ENCODE results near the gene EFR3B.

The EFR3B gene

DNA sequence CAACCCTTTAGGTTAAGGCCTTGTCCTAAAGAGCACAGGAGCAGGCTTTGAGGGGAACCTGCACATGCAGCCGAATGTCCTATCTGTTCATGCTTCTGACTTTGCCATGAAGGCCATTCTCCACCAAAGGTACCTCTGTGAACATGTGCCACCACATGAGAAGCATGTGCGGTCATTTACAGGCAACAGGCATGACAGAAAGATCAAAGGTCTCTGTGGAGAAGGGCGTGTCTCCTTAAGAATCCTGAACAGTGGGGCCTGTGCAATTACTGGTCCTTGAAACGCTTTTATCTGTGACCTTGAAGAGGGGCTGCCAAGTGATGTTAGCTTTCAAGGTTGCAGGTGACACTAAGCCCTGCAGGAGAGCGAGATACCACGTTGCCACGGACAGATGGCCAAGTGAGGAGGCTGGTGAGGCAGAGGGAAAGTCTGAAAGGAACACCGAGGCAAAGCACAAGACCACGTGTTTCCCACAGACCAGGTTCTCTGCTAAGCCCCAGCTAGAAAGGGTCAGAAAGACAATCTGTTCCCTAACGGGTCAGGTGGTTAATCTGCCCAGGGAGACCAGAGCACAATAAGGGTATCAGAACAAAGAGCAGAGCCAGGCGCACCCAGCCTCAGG, 146.0 kb downstream of the EFR3B start:
- no peak for DNase-seq (ENCODE audit: low spot score)

DNA sequence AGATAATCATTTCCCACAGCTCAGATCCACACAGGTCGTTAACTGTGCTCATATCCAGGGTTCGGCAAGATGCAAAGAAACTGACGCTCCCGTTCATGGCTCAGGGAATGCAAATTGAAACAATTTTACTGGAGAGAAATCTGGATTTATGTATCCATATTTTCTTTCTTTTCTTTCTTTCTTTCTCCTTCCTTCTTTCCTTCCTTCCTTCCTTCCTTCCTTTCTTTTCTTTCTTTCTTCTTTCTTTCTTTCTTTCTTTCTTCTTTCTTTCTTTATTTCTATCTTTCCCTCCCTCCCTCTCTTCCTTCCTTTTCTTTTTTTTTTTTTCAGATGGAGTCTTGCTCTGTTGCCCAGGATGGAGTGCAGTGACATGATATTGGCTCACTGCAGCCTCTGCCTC, 146.5 kb downstream of the EFR3B start:
- DNase-seq (ENCODE audit: low spot score) = no peak

DNA sequence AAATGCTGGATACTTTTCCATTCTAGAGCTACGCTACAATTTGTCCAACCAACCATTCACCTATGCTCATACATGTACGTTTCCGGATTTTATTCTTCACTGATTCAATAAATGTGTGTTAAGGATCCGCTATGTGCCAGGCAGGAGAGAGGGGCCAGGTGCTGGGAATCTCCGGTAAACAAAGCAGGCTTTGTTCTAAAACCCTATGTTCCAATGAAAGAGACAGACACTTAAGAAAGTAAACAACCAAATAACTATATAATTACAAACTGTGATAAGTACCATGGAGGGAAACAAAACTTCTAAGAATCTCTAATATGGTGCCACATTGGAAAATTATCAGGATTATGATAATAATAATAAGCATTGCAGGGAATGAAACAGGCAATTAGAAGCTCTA, 148.7 kb downstream of the EFR3B start:
- no peak for DNase-seq (ENCODE audit: low spot score)

DNA sequence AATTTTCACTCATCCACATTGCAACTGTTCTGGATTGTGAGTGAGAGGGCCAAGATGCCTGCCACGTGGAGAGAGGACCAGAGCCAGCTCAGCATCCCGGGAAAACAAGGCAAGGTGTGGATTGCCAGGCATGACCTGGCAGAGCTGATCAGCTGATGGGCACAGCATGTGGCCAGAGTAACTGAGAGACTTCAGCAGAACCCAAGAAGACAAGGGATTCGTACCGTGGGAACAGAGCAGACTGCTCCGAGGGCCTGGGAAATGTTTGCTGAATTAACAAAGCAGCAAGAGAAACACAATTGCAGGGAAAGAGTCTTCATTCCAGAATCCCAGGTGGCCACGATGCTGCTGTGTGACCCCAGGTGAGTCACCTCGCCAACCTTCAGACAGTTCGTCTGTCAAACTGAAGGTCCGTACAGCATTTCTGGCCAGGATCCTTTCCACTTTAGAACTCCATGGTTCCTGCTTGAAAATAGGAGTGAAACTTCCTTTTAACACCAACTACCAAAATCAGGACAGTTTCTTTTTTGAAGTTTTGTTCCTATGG, 152.8 kb downstream of the EFR3B start:
- no peak for DNase-seq (ENCODE audit: low spot score)

DNA sequence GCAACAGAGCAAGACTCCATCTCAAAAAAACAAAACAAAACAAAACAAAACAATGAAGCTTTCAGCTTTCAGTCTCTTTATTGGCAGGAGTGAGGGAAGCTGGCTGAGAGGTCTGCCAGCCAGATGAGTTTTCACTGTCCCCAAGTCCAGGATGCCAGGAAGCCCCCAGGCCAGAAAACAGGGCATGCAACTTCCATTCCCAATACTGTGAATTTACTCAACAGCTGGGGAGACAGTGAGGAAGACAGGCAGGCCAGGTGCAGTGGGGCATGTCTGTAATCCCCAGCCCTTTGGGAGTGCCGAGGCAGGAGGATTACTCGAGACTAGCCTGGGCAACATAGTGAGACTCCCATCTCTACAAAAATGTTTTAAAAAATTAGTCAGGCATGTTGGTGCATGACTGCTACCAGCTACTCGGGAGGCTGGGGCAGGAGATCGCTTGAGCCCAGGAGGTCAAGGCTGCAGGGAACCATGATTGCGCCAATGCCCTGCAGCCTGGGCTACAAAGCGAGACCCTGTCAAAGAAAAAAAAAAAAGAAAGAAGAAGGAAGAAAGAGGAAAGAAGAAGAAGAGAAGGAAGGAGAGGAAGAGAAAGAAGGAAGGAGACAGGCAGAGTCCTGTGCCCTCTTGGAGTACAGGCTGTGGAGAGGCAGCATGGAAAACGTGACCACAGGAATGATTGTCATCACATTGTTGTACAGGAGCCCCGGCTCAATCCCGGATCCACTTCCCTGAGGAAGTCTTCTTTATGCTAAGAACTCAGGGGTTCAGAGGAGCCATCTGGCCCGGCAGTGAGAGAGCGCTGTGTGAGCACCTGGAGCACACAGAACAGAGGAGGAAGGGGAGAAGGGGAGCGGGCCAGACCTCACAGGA, 155.7 kb downstream of the EFR3B start:
- no peak for DNase-seq (ENCODE audit: low spot score)

DNA sequence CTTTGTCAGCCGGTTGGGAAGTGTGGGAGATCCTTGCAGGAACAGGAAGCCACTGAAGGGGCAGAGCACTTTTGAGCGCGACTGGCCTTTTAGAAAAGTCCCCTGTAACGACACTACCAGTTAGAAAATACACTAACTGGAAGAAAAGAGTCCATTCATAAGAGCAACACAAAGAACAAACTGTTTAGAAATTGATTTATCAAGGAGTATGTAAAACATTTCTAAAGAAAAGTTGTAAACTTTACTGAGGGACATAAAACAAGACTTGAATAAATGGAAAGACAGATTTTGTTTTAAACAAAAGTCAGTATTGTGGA, 156.3 kb downstream of the EFR3B start:
- no peak for DNase-seq (ENCODE audit: low spot score)

DNA sequence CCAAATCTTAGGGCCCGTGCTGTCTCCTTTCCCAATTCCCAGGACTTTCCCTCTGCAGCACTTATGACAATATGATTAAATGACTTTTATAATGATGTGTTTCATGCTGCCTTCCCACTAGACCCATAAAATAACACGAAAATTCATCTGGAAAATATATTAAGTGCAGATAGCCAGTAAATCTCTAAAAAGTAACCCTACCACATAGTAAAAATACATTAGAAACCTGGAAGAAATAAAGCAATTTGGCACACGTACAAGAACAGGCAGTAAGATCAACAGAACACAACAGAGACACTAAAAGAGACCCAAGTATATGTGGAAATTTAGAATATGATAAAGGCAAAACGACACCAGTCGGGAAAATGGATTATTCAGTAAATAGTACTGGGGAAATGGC, 156.7 kb downstream of the EFR3B start:
- DNase-seq (ENCODE audit: low spot score) = no peak

DNA sequence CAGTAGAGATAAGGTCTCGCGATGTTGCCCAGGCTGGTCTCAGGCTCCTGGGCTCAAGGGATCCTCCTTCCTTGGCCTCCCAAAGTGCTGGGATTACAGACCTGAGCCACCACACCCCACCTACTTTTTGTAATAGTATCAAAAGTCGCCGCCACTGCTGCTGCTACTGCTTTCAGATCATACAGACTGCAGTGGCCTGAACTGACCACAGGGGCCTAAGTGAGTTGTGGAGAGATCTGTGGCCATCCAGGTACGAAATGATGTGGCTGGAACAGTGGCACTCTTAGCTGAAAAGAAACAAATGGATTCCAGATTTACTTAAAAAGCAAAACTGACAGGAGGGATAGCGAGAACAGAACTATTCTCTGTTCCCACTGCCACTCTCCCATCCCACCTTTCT, 159.4 kb downstream of the EFR3B start:
- no peak for DNase-seq (ENCODE audit: low spot score)

DNA sequence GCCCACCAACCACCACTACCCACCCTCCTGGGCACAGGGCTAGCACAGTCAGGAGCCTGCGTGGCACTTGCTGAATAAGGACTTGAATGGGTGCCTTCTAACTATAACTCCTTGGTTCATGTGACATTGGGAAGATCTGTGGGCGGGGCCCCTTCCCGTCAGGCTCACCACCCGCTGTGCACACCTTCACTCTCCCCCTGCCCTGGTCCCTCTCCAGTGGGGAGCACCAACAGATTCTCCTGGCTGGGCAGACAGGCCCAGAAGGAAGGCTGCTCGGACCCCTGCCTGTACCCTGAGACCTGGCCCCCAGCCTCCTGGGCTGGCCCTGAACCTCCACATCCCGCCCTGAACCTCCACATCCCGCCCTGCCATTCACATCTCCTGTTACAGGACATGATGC, 159.9 kb downstream of the EFR3B start:
- no peak for DNase-seq (ENCODE audit: low spot score)

DNA sequence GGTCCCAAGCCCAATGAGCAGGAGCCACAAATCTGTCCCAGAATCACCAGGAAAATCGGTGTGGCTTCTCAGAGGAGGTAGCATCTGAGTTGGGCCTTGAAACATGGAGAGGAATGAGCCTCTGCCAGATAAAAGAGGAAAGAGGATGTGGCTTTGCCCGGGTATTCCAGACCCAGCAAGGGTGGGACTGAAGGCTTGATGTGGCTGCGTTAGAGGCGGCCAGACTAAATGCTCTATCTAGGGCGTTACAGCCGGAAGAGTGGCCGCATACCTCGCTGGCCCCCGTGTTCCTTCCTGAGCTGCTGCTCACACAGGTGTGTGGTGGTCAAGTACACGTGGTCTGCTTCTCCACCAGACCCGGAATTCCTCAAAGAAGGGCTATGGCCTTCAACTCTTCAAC, 160.4 kb downstream of the EFR3B start:
- no peak for DNase-seq (ENCODE audit: low spot score)

DNA sequence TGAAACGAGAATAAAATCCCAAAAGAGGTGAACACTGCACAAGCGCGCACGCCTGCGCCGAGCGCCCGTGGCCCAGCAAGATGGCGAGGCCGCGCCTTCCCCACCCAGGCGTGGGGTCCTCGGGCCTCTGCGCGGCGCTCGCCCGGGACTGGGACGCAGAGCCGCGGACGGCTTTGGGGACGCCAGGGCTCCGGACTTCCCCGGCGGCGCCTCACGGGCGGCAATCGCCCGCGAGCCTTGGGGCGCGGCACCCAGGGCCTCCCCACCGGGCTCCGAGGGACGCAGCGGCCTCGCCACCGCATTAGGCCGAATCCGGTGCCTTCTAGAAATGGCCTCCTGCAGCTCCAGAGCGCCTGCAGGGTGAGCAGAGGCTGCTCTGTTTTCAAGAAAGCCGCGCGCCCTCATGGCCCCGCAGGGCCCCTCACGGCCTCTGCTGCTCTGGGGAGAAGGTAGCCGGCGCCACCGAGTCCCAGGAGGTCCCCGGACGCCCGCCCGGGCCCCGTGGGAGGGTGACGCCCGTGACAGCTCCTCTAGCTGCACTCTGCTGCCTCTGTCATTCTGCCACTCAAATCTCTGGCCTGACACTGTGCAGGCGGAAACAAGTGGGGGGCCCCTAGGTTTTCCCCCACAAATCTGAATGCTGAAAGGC, 162.4 kb downstream of the EFR3B start:
- no peak for DNase-seq (ENCODE audit: low spot score)

DNA sequence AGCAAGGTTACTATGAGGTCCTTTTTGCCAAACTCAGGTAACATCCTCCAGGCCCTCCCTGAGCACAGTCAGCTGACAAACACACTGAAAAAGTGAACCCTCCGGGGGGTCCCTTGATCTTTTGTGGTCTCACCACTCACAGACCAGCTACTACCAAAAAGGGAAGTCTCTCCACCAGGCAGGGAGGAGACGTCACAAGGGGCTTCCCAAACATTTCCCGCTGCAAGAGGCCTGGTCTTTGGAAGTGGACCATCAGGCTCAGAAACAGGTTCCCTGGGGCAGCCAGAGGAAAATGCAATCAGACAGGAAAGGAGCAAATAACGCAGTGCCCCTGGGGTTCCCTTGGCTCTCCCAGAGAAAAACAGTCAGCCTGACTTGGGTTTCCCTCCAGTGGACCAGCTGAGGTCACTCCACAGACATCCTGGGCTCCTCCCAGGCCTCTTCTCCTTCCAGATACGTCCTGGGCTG, 165.2 kb downstream of the EFR3B start:
- no peak for DNase-seq (ENCODE audit: low spot score)

All from left forelimb (tissue), 1 donor.